DND-41 (cell line): Measurements from ENCODE around the gene CYP19A1.

ENCODE experiments used
- EZH2 ChIP-seq: IDR thresholded peaks from 3 replicates; pipeline ENCODE4 v1.6.1; 2012; ENCODE audit warnings: borderline replicate concordance, low read depth, mild to moderate bottlenecking, moderate library complexity, low read length, inconsistent platforms; ENCODE audit not compliant: severe bottlenecking
- TF ChIP-seq, protein P1 (sequence below): IDR thresholded peaks from 2 replicates; pipeline ENCODE4 v1.5.1; 2012; ENCODE audit warnings: borderline replicate concordance, low read length, moderate library complexity, mild to moderate bottlenecking; ENCODE audit not compliant: poor library complexity, severe bottlenecking; ENCODE audit errors: extremely low read depth

DNA sequence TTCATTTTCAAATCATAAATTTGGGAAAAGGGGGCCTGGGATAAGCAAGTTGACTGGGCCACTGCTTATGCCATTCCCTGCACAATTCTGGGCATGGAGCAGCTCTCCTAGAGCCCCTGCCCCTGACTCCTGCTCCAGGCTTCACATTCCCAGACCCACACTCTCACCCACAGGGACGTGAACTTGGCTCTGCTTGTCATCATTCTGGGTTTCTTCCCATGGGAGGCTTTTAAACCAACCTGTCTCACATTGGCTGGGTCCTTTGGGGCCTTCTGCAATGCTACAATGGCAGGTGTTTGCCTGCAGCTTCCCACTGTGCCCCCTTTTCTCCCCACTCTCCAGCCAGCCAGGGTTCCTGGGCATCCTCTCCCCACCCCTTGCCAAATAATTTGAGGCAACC, 49.1 kb downstream of the CYP19A1 start:
- TF ChIP-seq, protein P1, sequence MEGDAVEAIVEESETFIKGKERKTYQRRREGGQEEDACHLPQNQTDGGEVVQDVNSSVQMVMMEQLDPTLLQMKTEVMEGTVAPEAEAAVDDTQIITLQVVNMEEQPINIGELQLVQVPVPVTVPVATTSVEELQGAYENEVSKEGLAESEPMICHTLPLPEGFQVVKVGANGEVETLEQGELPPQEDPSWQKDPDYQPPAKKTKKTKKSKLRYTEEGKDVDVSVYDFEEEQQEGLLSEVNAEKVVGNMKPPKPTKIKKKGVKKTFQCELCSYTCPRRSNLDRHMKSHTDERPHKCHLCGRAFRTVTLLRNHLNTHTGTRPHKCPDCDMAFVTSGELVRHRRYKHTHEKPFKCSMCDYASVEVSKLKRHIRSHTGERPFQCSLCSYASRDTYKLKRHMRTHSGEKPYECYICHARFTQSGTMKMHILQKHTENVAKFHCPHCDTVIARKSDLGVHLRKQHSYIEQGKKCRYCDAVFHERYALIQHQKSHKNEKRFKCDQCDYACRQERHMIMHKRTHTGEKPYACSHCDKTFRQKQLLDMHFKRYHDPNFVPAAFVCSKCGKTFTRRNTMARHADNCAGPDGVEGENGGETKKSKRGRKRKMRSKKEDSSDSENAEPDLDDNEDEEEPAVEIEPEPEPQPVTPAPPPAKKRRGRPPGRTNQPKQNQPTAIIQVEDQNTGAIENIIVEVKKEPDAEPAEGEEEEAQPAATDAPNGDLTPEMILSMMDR = no peak
- TF ChIP-seq EZH2 = no peak
